Ectodermal cell (in vitro differentiated cells): ENCODE results near the gene RNF123.

Source experiments
- H3K27ac ChIP-seq: 2 replicates; pipeline ENCODE4 v1.7.0; 2013; ENCODE audit warnings: mild to moderate bottlenecking, low read depth, low read length; ENCODE audit not compliant: insufficient read depth, poor library complexity, severe bottlenecking
- H3K27me3 ChIP-seq: 2 replicates; pipeline ENCODE4 v1.7.0; 2013; ENCODE audit warnings: mild to moderate bottlenecking, low read length; ENCODE audit not compliant: insufficient read depth, control insufficient read depth, poor library complexity, severe bottlenecking
- H3K36me3 ChIP-seq: one replicate; pipeline ENCODE4 v1.7.0; 2013; ENCODE audit warnings: low read length; ENCODE audit not compliant: control insufficient read depth, insufficient read depth
- H3K4me1 ChIP-seq: one replicate; pipeline ENCODE4 v1.7.0; 2013; ENCODE audit warnings: low read length; ENCODE audit not compliant: control insufficient read depth, insufficient read depth
- H3K4me3 ChIP-seq: 2 replicates; pipeline ENCODE4 v1.7.0; 2013; ENCODE audit warnings: low read depth, low read length, control low read depth; ENCODE audit not compliant: insufficient read depth
- H3K9me3 ChIP-seq: 2 replicates; pipeline ENCODE4 v1.7.0; 2013; ENCODE audit warnings: mild to moderate bottlenecking, low read length, moderate library complexity; ENCODE audit not compliant: control insufficient read depth
- WGBS, 2 experiments: methylation state at CpG; one replicate each; pipeline ENCODE4 v1.1.7; 2013; ENCODE audit warnings: missing lambda C conversion rate in 2 of 2; 5-methylcytosine and 5-hydroxymethylcytosine counted together

Gene RNF123

GRCh38 chr3:49769286-49769915 is 80.0 kb downstream of the RNF123 start:
- H3K4me3 ChIP-seq = no peak overlapping the region
- H3K36me3 ChIP-seq = no peaks in the 10 kb centered on the region
- H3K9me3 ChIP-seq = no peaks in the 10 kb centered on the region
- H3K27me3 ChIP-seq = no peaks in the 10 kb centered on the region
- H3K4me1 ChIP-seq = no peaks in the 10 kb centered on the region
- 91 to 100% methylated on average over 3 of the region's 3 CpGs for WGBS, 2 experiments
- H3K27ac ChIP-seq = no peak overlapping the region

- Histone ChIP-seq H3K4me3 (no peak overlapping the region), H3K9me3 (no peaks in the 10 kb centered on the region), H3K4me1 (no peaks in the 10 kb centered on the region), H3K27me3 (no peaks in the 10 kb centered on the region), H3K27ac (no peak overlapping the region), H3K36me3 (no peaks in the 10 kb centered on the region)
Measured at GRCh38 chr3:49769926-49770325, 80.6 kb downstream of the RNF123 start.
